Subcutaneous abdominal adipose tissue (tissue), 5 donors: ENCODE data around the gene FGFR1OP2.
"Not testable (repeated sequence)": the region's sequence is repeated elsewhere in the genome, so short reads cannot be mapped to it uniquely, and the experiment has no call there.

Experiments
- H3K27ac ChIP-seq: one replicate; pipeline ENCODE4 v1.7.0; 2013; ENCODE audit warnings: low read depth, mild to moderate bottlenecking, inconsistent platforms, low read length, moderate library complexity
- H3K27me3 ChIP-seq, 5 donors: one replicate each; pipeline ENCODE4 v1.7.0; 2013; ENCODE audit warnings: low read length in 5 of 5, inconsistent platforms in 1 of 5; ENCODE audit not compliant: control insufficient read depth in 5 of 5, insufficient read depth in 4 of 5
- H3K36me3 ChIP-seq, 5 donors: one replicate each; pipeline ENCODE4 v1.7.0; 2013; ENCODE audit warnings: low read length in 5 of 5; ENCODE audit not compliant: control insufficient read depth in 5 of 5, insufficient read depth in 5 of 5
- H3K4me1 ChIP-seq, 5 donors: one replicate each; pipeline ENCODE4 v1.7.0; 2013; ENCODE audit warnings: low read length in 5 of 5, mild to moderate bottlenecking in 3 of 5, moderate library complexity in 1 of 5; ENCODE audit not compliant: control insufficient read depth in 5 of 5, insufficient read depth in 5 of 5
- H3K4me3 ChIP-seq, 5 donors: one replicate each; pipeline ENCODE4 v1.7.0; 2013; ENCODE audit warnings: low read length in 5 of 5, low read depth in 1 of 5
- H3K9ac ChIP-seq, 5 donors: one replicate each; pipeline ENCODE4 v1.7.0; 2013; ENCODE audit warnings: low read length in 5 of 5, mild to moderate bottlenecking in 4 of 5, moderate library complexity in 3 of 5
- H3K9me3 ChIP-seq, 5 donors: one replicate each; pipeline ENCODE4 v1.7.0; 2013; ENCODE audit warnings: low read length in 5 of 5; ENCODE audit not compliant: control insufficient read depth in 5 of 5
- donor health status: healthy.
- donor health status: healthy.
- donor health status: healthy.
- donor health status: healthy.
- donor health status: healthy.

The FGFR1OP2 gene

DNA sequence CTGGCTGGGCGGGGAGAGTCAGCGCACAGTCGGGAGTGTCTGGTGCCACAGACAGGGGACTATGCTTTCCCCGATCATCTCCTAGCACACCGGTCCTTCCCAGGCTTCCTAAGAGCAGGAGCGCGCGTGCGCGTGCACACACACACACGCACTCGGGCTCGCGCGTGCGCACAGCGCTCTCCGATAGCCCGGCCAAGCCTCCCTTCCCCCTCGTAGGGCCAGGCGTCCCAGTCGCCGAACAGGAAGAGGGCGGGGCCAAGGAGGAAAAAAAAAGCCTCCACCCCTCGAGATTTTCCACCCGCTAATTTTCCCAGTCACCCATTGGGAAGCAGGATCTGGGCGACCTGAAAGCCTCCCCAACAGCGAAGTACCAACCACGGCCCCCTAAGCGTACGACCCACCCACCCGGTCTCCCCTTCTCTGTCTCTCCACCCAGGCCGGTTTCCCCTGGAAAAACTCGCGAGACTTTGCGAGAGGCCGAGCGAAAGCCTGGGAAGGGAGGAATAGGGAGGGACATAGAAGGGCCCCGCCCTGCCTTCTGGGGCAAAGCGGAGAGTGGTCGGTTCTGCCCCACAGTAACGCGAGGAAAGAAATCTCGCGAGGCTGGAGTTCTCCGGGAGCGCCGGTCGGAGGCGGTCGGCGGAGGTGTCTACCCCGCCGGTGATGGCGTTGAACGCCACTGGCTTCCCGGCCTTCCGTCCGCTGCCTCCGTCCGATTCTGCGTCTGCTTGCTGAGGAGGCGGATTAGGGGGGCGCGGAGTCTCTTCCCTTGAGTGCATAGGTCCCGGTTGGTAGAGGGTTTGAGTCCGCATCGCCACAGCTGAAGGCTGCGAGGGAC, at the start of gene FGFR1OP2, which contains the start of gene INTS13:
FGFR1OP2 (plus strand) TSS at position 608 of the 838 bp plus-strand sequence. CDS start 15,689 bp downstream, outside the sequence.
INTS13 (minus strand) TSS at position 119 of the 838 bp plus-strand sequence. CDS start 1,178 bp downstream, outside the sequence.
- Histone ChIP-seq H3K9ac (peak within 1 kb of the TSS; percentile 87 to 99 (median 98)), H3K4me1 (peaks cover 6 to 54% (median 48%) of the 10 kb centered on the region in 5 donors), H3K27ac (peak within 1 kb of the TSS; percentile 84), H3K36me3 (peaks cover 0 to 5% (median 0%) of the 10 kb centered on the region in 5 donors), H3K27me3 (no peaks in the 10 kb centered on the region), H3K4me3 (peak within 1 kb of the TSS; percentile 86 to 100 (median 99)), H3K9me3 (no peaks in the 10 kb centered on the region)

GRCh38 chr12:26890784-26891183, 47.5 kb upstream of the FGFR1OP2 start:
- Histone ChIP-seq H3K4me3 (no peak overlapping the region), H3K27ac (no peak overlapping the region), H3K36me3 (no peaks in the 10 kb centered on the region), H3K9ac (no peak overlapping the region), H3K27me3 (no peaks in the 10 kb centered on the region), H3K9me3 (no peaks in the 10 kb centered on the region), H3K4me1 (no peaks in the 10 kb centered on the region)

- Histone ChIP-seq H3K9me3 (no peaks in the 10 kb centered on the region), H3K4me1 (no peaks in the 10 kb centered on the region), H3K27me3 (no peaks in the 10 kb centered on the region), H3K9ac (no peak overlapping the region), H3K27ac (no peak overlapping the region), H3K4me3 (no peak overlapping the region), H3K36me3 (no peaks in the 10 kb centered on the region)
Measured at GRCh38 chr12:26891704-26892103, 46.6 kb upstream of the FGFR1OP2 start.

DNA sequence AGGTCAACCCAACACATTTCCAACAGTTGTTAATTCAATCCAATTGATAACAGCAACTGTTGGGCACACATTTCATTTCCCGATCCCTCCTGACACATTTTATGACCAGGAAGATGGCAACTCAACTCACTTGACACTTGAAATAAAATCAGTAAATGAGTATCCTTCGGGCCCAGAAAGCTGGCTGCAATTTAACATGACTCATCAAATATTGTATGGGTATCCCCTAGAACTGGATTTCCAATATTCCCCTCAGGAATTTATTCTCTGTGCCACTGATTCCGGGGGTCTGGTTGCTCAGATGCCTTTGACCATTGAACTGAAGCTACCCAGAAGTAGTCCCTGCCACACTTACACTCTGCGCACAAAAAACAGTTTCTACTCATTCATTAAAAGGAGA, 42.6 kb upstream of the FGFR1OP2 start:
- no peak overlapping the region for H3K9ac ChIP-seq
- no peak overlapping the region for H3K27ac ChIP-seq
- peaks cover 2 to 12% (median 5%) of the 10 kb centered on the region in 5 donors for H3K36me3 ChIP-seq
- no peaks in the 10 kb centered on the region for H3K4me1 ChIP-seq
- H3K4me3 ChIP-seq: no peak overlapping the region
- no peaks in the 10 kb centered on the region for H3K27me3 ChIP-seq
- no peaks in the 10 kb centered on the region for H3K9me3 ChIP-seq

DNA sequence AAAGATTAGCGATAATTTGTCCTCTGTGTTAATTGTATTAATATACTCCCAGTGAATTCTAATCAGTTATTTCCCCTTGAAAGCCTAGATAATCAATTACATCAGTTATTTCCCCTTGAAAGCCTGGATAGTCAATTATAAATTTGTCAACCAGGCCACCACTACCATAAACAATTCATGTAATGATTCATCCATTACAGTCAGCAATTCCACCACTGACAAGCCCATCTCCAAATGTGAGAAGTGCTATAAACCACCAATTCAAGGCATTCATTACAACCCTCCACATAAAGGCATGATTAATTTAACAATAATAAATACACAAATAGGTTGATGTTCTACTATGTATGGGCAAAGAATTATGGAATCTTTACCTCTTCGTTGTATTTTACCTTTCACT, 41.4 kb upstream of the FGFR1OP2 start:
- Histone ChIP-seq H3K9me3 (no peaks in the 10 kb centered on the region), H3K4me1 (no peaks in the 10 kb centered on the region)

GRCh38 chr12:26903396-26903795, 34.9 kb upstream of the FGFR1OP2 start:
- H3K4me3 ChIP-seq, H3K27me3 ChIP-seq, H3K27ac ChIP-seq, H3K9ac ChIP-seq, H3K4me1 ChIP-seq, H3K9me3 ChIP-seq: not testable (repeated sequence)
- peaks cover 6 to 19% (median 18%) of the 10 kb centered on the region in 5 donors for H3K36me3 ChIP-seq

More for the DNA sequence above, 41.4 kb upstream of the FGFR1OP2 start:
- H3K9ac ChIP-seq: no peak overlapping the region
- no peak overlapping the region for H3K4me3 ChIP-seq
- H3K36me3 ChIP-seq: peaks cover 2 to 12% (median 5%) of the 10 kb centered on the region in 5 donors
- H3K27me3 ChIP-seq: no peaks in the 10 kb centered on the region
- H3K27ac ChIP-seq: no peak overlapping the region

GRCh38 chr12:26906024-26906423, 32.2 kb upstream of the FGFR1OP2 start:
- Histone ChIP-seq H3K4me3 (no peak overlapping the region), H3K36me3 (peaks cover 15 to 31% (median 24%) of the 10 kb centered on the region in 5 donors), H3K27me3 (no peaks in the 10 kb centered on the region), H3K9ac (no peak overlapping the region), H3K9me3 (no peaks in the 10 kb centered on the region), H3K4me1 (no peaks in the 10 kb centered on the region), H3K27ac (no peak overlapping the region)

GRCh38 chr12:26906704-26907103, 31.6 kb upstream of the FGFR1OP2 start:
- Histone ChIP-seq H3K4me3 (no peak overlapping the region), H3K27me3 (no peaks in the 10 kb centered on the region), H3K9ac (no peak overlapping the region), H3K27ac (no peak overlapping the region), H3K36me3 (peaks cover 18 to 34% (median 27%) of the 10 kb centered on the region in 5 donors), H3K4me1 (no peaks in the 10 kb centered on the region), H3K9me3 (no peaks in the 10 kb centered on the region)

DNA sequence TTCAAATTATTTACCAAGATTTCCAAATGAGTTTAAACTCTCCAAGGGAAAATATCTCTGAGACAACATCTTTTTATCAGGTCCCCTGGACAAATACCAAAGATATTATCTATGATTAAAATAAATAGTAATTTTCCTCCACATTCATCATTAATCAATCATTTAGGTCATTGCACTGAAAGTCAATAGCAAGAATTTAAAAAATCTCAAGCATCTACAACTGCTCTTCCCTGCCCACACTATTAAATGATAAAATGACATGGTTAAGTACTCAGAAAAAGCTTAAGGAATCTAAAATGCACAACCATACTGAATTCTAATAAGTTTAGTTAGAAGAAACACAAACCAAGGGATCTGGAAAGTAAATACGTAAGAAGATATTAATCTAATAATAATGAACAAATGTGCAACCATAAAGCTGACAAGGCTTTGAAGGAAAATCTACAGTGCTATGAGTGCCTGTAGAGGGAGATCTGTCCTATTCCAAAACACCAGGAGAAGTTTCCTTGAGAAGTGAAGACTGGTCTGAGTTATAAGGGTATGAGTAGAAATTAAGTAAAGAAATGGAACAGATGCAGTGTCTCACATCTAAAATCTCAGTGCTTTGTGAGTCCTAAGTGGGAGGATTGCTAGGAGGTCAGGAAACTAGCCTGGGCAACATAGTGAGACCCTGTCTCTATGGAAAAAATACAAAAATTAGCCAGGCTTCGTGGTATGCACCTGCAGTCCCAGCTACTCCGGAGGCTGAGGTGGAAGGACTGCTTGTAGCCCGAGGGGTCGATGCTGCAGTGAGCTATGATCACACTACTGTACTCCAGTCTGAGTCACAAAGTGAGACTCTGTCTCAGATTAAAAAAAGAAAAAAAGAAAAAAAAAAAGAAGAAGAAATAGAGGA, 19.7 kb upstream of the FGFR1OP2 start:
- no peak overlapping the region for H3K27ac ChIP-seq
- H3K9ac ChIP-seq: no peak overlapping the region
- H3K36me3 ChIP-seq: peaks cover 11 to 31% (median 21%) of the 10 kb centered on the region in 5 donors

DNA sequence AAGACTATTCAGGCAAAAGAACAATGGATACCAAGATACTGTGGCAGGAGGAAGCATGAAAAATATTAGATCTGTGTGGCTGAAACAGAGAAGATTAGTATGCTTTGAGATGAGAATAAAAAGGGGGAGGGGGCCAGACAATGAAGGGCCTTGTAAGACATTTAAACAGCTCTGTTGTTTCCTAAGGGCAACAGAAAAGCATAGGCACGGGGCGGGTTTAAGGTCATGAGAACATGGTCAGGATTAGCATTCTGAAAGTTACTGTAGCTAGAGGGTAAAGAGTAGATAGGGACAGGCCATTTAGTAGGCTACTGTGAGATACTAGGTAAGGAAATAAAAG, 19.1 kb upstream of the FGFR1OP2 start:
- H3K9ac ChIP-seq: no peak overlapping the region
- H3K4me3 ChIP-seq: no peak overlapping the region
- no peak overlapping the region for H3K27ac ChIP-seq
- H3K9me3 ChIP-seq: no peaks in the 10 kb centered on the region
- H3K27me3 ChIP-seq: no peaks in the 10 kb centered on the region
- peaks cover 13 to 30% (median 22%) of the 10 kb centered on the region in 5 donors for H3K36me3 ChIP-seq
- no peaks in the 10 kb centered on the region for H3K4me1 ChIP-seq

More for the DNA sequence above, 19.7 kb upstream of the FGFR1OP2 start:
- Histone ChIP-seq H3K9me3 (no peaks in the 10 kb centered on the region), H3K4me3 (no peak overlapping the region), H3K4me1 (no peaks in the 10 kb centered on the region), H3K27me3 (no peaks in the 10 kb centered on the region)
